GM19438 (cell line): ENCODE measurements around the gene EGFR.

ENCODE experiments used
- ATAC-seq: cut with Tn5 transposase; IDR thresholded peaks from one replicate; pipeline ENCODE4 v1.9.1; 2021; ENCODE audit warnings: low read depth; ENCODE audit not compliant: unreplicated experiment

The EGFR gene

DNA sequence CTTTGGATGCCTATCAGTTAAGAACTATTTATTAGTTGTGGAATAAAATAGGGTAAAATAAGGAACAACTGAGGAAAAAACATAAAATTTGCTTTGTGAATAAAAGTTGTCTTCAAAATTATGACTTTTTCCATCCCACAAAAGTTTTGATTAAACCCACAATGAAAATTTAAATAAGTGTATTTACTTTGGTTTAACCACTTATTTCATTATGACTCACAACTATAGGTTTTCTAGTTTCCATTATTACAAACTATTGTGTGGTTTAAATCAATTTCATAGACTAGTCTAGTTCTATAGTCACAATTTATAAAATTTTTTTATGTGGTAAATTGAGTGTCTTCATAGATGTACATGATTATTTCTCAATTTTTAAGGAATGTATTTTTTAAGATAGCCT, 116.6 kb downstream of the EGFR start:
- ATAC-seq = no peak

DNA sequence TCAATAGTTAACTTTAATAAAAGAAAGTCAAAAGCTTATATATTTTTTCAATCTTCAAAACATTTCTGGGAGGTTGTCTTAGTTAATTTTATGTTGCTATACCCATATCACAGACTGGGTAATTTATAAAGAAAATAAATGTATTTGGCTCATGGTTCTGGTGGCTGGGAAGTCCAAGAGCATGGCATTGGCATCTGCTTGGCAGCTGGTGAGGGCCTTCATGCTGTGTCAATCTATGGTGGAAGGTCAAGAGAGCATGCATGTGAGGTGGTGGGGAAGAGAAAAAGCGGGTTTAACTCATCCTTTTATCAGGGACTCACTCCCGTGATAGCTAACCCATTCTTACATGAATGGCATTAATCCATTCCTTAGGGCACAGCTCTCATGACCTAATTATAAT, 119.8 kb downstream of the EGFR start:
- no peak for ATAC-seq

GRCh38 chr7:55140221-55140940, 121.6 kb downstream of the EGFR start:
- ATAC-seq = peak; percentile 84

- peak; percentile 40 for ATAC-seq
Observed at GRCh38 chr7:55140941-55141278, 122.1 kb downstream of the EGFR start.

GRCh38 chr7:55142919-55143600, 124.2 kb downstream of the EGFR start:
- ATAC-seq = no peak

DNA sequence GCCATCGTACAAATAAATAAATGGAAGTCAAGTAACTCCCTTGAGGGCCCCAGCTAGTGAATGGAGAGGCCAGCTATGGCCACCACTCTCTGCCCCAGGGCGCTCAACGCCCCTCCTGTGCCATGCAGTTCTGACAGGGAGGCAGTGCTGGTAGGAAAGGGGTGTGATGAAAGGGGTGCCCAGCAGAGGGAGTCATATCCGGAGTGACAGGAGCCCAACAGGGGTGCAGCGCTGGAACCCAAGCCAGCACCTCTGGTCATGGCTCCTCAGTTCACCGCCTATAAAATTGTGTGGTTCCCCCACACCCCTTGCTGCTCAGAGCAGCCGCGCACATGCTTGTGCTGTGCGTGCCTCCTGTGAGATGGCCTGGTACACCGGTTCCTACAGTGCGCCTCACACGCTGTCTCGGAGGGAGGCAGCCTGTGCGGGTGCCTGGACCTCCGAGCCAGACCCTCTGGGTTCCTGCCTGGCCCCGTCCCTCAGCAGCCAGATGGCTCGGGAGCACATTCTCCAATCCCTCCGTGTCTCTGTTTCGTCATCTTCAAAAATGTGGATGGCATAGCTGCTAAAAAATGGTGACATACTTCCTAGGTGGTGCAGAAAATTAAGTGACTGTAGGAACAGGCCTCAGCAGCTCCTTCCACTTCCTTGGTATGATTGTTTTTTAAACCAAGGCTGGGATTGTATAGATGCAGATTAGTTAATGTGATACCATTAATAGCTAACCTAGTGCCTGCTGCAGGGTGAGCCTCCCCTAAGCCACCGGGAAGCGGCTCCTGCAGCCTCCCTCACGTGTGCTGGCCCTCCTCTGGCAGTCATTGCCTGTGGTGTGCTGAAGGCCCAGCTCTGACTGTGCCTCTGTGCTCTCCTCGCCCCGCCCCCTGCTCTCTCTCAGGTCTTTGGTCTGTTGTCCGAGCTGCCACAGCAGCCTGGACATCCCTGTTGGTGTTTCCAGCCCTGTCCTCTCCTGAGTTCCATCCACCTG, 125.8 kb downstream of the EGFR start:
- no peak for ATAC-seq

GRCh38 chr7:55145606-55146005, 126.8 kb downstream of the EGFR start:
- no peak for ATAC-seq

GRCh38 chr7:55147101-55147500, 128.3 kb downstream of the EGFR start:
- ATAC-seq = no peak

DNA sequence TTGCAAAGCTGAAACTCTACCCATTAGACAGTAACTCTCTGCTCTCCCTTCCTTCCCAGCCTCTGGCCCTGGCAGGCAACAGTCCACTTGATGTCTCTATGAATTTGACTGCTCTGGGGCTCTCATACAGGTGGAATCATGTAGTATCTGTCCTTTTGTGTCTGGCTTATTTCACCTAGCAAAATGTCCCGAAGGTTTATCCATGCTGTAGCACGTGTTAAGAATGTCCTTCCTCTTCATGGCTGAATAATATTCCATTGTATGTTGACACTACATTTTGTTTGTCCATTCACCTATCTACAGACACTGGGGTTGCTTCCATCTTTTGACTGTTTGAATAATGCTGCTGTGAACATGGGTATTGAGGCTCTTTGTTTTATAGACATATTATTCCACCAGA, 128.9 kb downstream of the EGFR start:
- ATAC-seq = no peak

DNA sequence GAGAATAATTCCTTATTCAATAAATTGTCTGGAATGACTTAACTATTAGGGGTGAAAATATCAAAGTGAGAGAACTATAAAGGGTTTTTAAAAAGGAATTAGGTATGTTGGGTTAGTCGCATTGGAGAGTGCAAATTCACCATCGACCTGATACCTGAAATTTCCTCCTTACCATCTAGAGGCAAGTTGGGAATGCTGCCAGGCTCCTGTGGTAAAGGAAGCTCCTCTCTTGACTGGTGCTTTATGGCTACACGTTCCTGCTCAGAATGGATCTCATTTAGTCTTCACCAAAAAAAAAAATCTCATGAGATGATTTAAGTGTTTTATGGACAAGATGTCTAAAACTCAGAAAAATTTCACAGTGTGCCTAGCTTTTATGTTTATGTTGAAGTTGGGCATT, 129.8 kb downstream of the EGFR start:
- ATAC-seq = no peak

- no peak for ATAC-seq
Observed at GRCh38 chr7:55149001-55149400, 130.2 kb downstream of the EGFR start.

DNA sequence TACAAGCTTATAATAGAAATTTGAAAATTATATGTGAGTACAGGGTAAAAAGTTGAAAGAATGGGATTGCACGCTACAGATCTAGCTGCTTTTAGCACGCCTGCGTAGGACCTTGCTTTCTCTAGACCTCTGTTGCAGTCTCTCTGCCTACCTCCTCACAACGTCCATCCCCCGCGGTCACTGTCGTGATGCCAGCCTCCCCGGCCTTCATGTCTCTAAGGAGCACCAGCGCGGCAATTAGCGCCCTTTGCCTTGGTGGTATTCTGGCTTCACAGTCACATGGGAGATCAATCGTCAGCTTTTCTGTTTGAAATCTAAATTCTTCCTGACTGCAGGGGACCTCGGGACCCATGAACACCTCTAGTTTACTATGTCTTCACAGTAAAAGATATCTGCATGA, 131.3 kb downstream of the EGFR start:
- ATAC-seq = no peak

- ATAC-seq = no peak
Observed at GRCh38 chr7:55150709-55151451, 132.1 kb downstream of the EGFR start.

DNA sequence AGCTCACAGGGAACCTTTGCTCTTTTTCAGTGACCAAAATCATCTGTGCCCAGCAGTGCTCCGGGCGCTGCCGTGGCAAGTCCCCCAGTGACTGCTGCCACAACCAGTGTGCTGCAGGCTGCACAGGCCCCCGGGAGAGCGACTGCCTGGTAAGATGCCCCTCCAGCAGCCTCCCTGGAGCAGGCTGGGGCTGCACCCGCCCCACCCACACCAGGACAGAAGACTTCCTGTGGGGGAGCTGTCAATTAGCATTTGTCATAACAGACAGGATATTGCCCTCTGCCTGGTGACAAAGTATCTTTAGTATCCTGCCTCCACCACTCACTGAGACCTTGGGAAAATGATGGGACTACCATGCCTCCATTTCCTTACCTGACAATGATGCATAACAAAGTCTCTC, 133.7 kb downstream of the EGFR start:
- ATAC-seq = no peak

- ATAC-seq = no peak
Observed at GRCh38 chr7:55154096-55154495, 135.3 kb downstream of the EGFR start.

DNA sequence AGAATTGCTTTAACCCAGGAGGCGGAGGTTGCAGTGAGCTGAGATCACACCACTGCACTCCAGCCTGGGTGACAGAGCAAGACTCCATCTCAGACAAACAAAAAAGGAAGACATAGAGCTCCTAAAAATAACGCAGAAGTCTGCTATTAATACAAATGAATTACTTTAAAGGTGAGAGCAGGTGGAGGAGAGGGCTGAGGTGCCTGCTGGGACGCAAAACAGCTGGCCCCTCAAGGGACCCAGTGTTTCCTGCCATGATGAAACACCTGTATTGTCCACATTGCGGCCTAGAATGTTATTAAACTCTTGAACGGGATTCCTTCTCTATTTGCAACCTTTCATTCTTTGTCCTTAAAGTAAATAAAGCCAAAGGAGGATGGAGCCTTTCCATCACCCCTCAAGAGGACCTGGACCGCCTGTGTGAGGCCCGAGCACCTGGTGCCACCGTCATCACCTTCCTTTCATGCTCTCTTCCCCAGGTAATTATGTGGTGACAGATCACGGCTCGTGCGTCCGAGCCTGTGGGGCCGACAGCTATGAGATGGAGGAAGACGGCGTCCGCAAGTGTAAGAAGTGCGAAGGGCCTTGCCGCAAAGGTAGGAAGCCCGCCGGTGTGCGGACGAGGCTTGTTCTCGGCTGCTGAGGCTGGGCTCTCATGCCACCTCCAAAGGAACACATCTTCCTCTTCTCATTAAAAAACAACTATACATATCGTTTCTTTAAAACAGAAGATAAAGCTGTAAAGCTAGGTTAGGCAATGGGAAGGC, 136.7 kb downstream of the EGFR start:
- ATAC-seq = no peak

- ATAC-seq = no peak
Observed at GRCh38 chr7:55156919-55157763, 138.3 kb downstream of the EGFR start.

GRCh38 chr7:55157764-55158105, 138.9 kb downstream of the EGFR start:
- ATAC-seq = no peak
